Erythroblast (primary cell): ENCODE data around the gene FBXO31.

ENCODE experiments used
- GATA1 ChIP-seq: IDR thresholded peaks from 2 replicates; pipeline ENCODE4 v1.6.1; 2011; ENCODE audit warnings: low read depth, mild to moderate bottlenecking, control low read depth, low read length, moderate library complexity
- POLR2A ChIP-seq: IDR thresholded peaks from 2 replicates; pipeline ENCODE4 v1.6.1; 2011; ENCODE audit warnings: mild to moderate bottlenecking, low read length

- no peak for TF ChIP-seq POLR2A
- no peak for TF ChIP-seq GATA1
Observed at GRCh38 chr16:87314990-87315420, 68.6 kb downstream of the FBXO31 start.
